Effector memory CD4-positive, alpha-beta T cell (primary cell): ENCODE data around the gene NDUFB2.
"Not testable (repeated sequence)": the region's sequence is repeated elsewhere in the genome, so short reads cannot be mapped to it uniquely, and the experiment has no call there.

Experiments
- DNase-seq, 3 donors: peaks; one replicate each; pipeline ENCODE4 v3.0.0-alpha.2; 2020
- H3K27ac ChIP-seq: 2 replicates; pipeline ENCODE4 v1.7.0; 2013; ENCODE audit warnings: mild to moderate bottlenecking, low read length, moderate library complexity; ENCODE audit not compliant: insufficient read depth, poor library complexity, severe bottlenecking
- H3K27me3 ChIP-seq: replicated peaks from 2 replicates; pipeline ENCODE4 v1.7.0; 2013; ENCODE audit warnings: mild to moderate bottlenecking, low read length; ENCODE audit not compliant: insufficient read depth, control insufficient read depth, poor library complexity, severe bottlenecking
- H3K36me3 ChIP-seq: 2 replicates; pipeline ENCODE4 v1.7.0; 2013; ENCODE audit warnings: mild to moderate bottlenecking, low read length, moderate library complexity; ENCODE audit not compliant: control insufficient read depth, insufficient read depth
- H3K4me1 ChIP-seq: 2 replicates; pipeline ENCODE4 v1.7.0; 2013; ENCODE audit warnings: low read length, mild to moderate bottlenecking; ENCODE audit not compliant: control insufficient read depth, insufficient read depth, poor library complexity, severe bottlenecking
- H3K4me3 ChIP-seq: 2 replicates; pipeline ENCODE4 v1.7.0; 2013; ENCODE audit warnings: low read length, low read depth, mild to moderate bottlenecking; ENCODE audit not compliant: insufficient read depth, poor library complexity, severe bottlenecking
- H3K9me3 ChIP-seq: 2 replicates; pipeline ENCODE4 v1.7.0; 2013; ENCODE audit warnings: mild to moderate bottlenecking, low read length, moderate library complexity; ENCODE audit not compliant: control insufficient read depth

Gene NDUFB2

DNA sequence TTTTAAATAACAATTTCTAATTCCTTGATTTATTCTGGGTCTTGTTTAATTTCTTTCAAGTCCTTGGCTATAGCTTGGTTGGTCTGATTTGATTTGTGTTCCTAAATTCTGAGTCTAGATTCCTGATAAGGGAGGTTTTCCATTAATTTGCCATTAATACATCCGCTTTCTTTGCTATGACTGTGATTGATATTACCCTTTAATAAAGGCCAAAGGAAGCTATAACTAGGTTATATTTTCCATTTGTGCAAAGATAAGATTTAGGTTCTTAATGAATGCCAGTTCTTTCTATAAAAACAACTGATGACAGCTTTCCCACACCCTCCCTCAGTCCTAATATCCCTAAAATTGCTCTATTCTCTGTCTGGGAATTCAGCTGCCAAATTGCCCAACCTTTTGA, 28.2 kb downstream of the NDUFB2 start:
- no peaks in the 10 kb centered on the region for H3K36me3 ChIP-seq
- H3K27ac ChIP-seq, result no peak overlapping the region
- H3K9me3 ChIP-seq, result no peaks in the 10 kb centered on the region
- no peaks in the 10 kb centered on the region for H3K27me3 ChIP-seq
- DNase-seq, result no peak
- no peaks in the 10 kb centered on the region for H3K4me1 ChIP-seq
- H3K4me3 ChIP-seq, result no peak overlapping the region

DNA sequence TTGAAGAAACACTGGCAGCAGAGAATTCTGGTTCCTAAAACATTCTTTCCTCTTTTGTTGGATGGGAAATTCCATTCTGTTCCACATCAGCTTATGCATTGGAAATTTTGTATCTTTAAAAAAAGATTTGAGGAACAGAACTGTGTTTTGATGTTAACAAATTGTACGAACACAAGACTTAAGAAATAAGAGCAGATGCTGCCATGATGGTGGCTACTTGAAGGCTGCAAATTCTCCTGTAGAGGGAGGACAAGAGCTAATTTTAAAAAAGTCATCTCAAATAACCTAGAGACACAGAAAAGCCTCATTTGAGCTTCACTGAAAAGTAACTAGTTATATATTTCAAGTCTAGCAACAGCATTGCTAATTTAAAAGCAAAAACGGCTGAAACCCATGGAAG, 29.8 kb downstream of the NDUFB2 start:
- Histone ChIP-seq H3K27ac (no peak overlapping the region), H3K4me3 (no peak overlapping the region), H3K27me3 (no peaks in the 10 kb centered on the region), H3K9me3 (no peaks in the 10 kb centered on the region), H3K4me1 (no peaks in the 10 kb centered on the region), H3K36me3 (no peaks in the 10 kb centered on the region)
- DNase-seq, result no peak

DNA sequence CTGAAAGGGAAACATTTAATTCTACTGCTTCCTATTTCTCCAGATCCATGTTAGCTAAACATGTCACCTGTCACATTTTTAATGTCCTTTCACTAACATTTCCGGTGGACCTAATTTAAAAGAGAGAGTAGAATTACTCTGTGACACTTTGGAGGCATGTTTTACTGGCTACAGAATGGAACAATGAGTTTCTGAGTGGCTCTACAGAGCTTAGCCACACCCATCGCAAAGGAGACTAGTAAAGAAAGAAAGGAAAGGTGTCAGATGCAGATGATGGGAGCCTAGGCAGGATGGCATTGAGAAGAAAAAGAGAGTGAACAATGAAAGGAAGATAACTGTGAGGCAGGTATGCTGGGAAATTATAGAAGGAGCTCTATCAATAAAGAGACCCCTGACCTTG, 35.9 kb downstream of the NDUFB2 start:
- Histone ChIP-seq H3K9me3 (no peaks in the 10 kb centered on the region), H3K36me3 (peaks cover 3% of the 10 kb centered on the region), H3K27me3 (no peaks in the 10 kb centered on the region), H3K27ac (no peak overlapping the region), H3K4me3 (no peak overlapping the region), H3K4me1 (no peaks in the 10 kb centered on the region)
- DNase-seq, result no peak

DNA sequence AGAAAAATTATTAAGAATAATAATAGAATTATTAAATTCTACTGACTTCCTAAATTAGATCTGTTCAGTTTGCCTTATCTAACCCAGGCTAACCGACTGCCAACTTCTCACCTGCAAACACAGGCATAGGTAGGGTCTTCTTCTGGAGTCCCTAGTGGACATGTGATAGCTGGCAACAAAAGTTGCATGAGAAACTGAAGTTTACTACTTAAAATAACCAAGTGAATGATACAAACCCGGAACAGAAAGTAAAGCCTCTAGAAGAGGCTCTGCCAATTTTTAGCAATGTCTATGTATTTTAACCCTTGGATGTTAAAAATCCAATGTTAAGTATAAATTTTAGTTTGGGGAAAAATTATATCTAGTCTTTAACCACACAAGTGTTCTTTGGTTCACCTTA, 37.6 kb downstream of the NDUFB2 start:
- peaks cover 10% of the 10 kb centered on the region for H3K36me3 ChIP-seq
- H3K4me3 ChIP-seq, result no peak overlapping the region
- no peaks in the 10 kb centered on the region for H3K4me1 ChIP-seq
- H3K9me3 ChIP-seq, result no peaks in the 10 kb centered on the region
- no peak for DNase-seq
- no peak overlapping the region for H3K27ac ChIP-seq
- H3K27me3 ChIP-seq, result no peaks in the 10 kb centered on the region

DNA sequence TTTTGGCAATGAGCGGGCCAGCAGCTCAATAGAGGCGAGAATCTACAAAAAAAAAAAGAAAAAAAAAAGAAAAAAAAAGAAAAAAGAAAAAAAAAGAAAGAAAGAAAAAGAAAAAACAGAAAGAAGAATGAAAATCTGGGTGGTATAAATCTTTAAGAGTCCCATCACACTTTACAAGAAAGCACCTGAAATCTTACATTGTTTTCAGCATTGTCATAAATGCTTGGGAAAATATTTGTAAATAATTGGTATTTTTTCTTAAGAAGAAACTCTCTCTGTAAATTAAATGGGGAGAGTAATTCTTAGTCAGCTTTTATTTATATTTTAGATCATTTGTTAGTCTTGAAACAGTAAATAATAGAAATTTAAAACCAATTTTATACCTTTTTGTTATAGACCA, 38.2 kb downstream of the NDUFB2 start:
- Histone ChIP-seq H3K4me3 (no peak overlapping the region), H3K4me1 (no peaks in the 10 kb centered on the region), H3K27ac (no peak overlapping the region), H3K36me3 (peaks cover 14% of the 10 kb centered on the region), H3K27me3 (no peaks in the 10 kb centered on the region), H3K9me3 (no peaks in the 10 kb centered on the region)
- no peak for DNase-seq

DNA sequence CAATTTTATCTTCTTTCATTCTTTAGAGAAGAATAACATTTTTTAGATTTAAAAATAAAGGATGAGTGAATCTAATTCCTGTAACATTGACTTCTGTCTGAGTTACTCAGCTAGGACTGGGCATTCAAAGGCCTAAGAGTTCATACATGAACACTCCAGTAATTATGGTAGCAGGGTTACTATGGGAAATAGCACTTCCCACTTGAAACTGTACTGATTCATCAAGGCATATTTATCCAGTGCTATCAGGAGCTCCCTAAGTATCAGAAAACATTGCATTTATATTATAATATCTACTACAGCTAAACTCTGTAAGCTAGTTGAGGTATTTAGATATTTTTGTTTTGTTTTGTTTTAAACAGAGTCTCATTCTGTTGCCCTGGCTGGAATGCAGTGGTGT, 41.8 kb downstream of the NDUFB2 start:
- DNase-seq, result no peak
- Histone ChIP-seq H3K4me3 (no peak overlapping the region), H3K27me3 (no peaks in the 10 kb centered on the region), H3K36me3 (peaks cover 16% of the 10 kb centered on the region), H3K27ac (no peak overlapping the region), H3K4me1 (no peaks in the 10 kb centered on the region), H3K9me3 (no peaks in the 10 kb centered on the region)

DNA sequence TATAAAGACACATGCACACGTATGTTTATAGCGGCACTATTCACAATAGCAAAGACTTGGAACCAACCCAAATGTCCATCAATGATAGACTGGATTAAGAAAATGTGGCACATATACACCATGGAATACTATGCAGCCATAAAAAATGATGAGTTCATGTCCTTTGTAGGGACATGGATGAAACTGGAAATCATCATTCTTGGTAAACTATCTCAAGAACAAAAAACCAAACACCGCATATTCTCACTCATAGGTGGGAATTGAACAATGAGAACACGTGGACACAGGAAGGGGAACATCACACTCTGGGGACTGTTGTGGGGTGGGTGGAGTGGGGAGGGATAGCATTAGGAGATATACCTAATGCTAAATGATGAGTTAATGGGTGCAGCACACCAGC, 46.7 kb downstream of the NDUFB2 start:
- not testable (repeated sequence) for H3K36me3 ChIP-seq, DNase-seq, H3K9me3 ChIP-seq, H3K4me1 ChIP-seq, H3K4me3 ChIP-seq, H3K27ac ChIP-seq, H3K27me3 ChIP-seq

DNA sequence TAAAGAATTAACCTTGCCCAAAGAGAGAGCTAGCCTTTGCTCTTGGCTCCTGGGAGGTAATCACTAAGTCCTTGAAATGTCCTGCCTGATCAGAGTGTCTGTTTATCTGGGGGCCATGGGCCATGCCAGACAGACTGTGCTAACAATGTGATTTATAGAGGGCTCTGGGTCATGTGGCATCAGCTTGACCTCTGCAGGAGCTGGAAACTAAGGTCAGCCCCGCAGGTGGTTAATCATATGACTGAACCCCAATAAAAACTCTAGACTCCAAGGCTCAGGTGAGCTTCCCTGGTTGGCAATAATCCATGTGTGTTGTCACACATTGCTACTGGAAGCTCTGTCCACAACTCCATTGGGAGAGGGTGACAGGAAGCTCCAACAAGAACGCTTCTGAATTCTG, 47.5 kb downstream of the NDUFB2 start:
- H3K4me1 ChIP-seq, result no peaks in the 10 kb centered on the region
- H3K27me3 ChIP-seq, result no peaks in the 10 kb centered on the region
- no peaks in the 10 kb centered on the region for H3K9me3 ChIP-seq
- H3K4me3 ChIP-seq, result no peak overlapping the region
- no peak for DNase-seq
- peaks cover 6% of the 10 kb centered on the region for H3K36me3 ChIP-seq
- no peak overlapping the region for H3K27ac ChIP-seq

DNA sequence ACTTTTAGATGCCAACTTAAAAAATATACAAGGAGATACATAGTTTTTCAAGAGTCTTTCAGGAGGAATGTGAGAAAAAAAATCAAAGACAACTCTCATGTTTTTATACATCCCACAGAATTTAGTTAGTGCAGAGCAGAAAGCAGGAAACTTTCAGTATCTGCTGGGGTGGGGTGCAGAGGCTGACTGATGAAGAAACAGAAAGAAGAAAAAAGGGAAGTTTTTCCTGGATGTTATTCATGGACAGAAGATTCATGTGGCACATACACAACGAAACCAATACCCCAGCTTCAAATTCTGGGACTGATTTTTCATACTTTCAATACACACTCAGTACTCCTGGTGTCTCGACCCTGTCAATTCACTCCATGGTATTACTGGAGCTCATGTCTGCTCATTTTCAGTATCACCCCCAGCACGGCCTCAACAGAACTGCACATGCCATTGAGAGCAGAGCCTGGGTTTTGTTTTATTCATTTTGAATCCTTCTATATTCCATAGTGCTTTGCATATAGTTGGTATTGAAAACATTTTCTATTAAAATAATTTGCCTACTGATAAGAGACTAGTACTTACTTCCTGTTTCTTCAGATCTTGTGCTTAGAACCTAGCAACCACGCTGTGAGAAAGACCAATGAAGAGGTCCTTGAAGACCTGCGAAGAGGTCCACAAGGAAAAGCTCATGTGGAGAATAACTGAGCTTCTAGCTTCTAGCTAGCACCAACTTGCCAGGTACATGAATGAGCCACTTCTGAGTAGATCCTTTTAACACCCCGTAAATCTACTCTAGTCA, 49.0 kb downstream of the NDUFB2 start:
- Histone ChIP-seq H3K27me3 (no peaks in the 10 kb centered on the region), H3K36me3 (no peaks in the 10 kb centered on the region), H3K4me1 (no peaks in the 10 kb centered on the region), H3K27ac (no peak overlapping the region), H3K9me3 (no peaks in the 10 kb centered on the region), H3K4me3 (no peak overlapping the region)
- no peak for DNase-seq

DNA sequence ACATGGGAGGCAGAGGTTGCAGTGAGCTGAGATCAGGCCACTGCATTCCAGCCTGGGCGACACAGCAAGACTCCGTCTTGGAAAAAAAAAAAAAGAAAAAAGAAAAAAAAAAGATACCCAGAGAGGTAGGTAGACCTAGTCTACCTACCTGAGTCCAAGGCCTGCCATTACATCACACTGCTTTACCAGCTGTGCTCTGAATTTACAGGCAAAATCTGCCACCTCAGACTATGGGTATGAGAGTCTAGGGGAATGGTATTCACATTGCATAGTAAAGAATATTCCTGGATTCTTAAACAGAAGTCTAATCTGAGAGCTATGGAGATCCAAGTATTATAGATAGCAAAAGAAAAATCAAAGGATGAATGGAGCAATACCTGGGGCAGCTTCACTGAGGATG, 50.2 kb downstream of the NDUFB2 start:
- Histone ChIP-seq H3K27me3 (no peaks in the 10 kb centered on the region), H3K9me3 (no peaks in the 10 kb centered on the region), H3K4me3 (no peak overlapping the region), H3K4me1 (no peaks in the 10 kb centered on the region), H3K36me3 (no peaks in the 10 kb centered on the region), H3K27ac (no peak overlapping the region)
- no peak for DNase-seq
